HG03196 (cell line): ENCODE data around the gene TBC1D14.
"Not testable (repeated sequence)": the region's sequence is repeated elsewhere in the genome, so short reads cannot be mapped to it uniquely, and the experiment has no call there.

Source experiments
- ATAC-seq: cut with Tn5 transposase; IDR thresholded peaks from one replicate; pipeline ENCODE4 v1.9.1; 2021; ENCODE audit not compliant: unreplicated experiment

The TBC1D14 gene

GRCh38 chr4:6889736-6890324 lies 19.8 kb upstream of the TBC1D14 start:
- ATAC-seq, result no peak

- ATAC-seq, result no peak
Measured at GRCh38 chr4:6890358-6890757, 19.3 kb upstream of the TBC1D14 start.

GRCh38 chr4:6890971-6891370 lies 18.7 kb upstream of the TBC1D14 start:
- ATAC-seq, result not testable (repeated sequence)

- ATAC-seq, result no peak
Measured at GRCh38 chr4:6891436-6892170, 18.0 kb upstream of the TBC1D14 start.

- ATAC-seq, result no peak
Measured at GRCh38 chr4:6892190-6892908, 17.3 kb upstream of the TBC1D14 start.

GRCh38 chr4:6892909-6893202 lies 16.8 kb upstream of the TBC1D14 start:
- no peak for ATAC-seq

GRCh38 chr4:6893449-6894085 lies 16.1 kb upstream of the TBC1D14 start:
- no peak for ATAC-seq

GRCh38 chr4:6894086-6894478 lies 15.5 kb upstream of the TBC1D14 start:
- ATAC-seq, result no peak

GRCh38 chr4:6894528-6895498 lies 14.8 kb upstream of the TBC1D14 start:
- ATAC-seq, result no peak

GRCh38 chr4:6896035-6896434 lies 13.6 kb upstream of the TBC1D14 start:
- ATAC-seq, result no peak

GRCh38 chr4:6898763-6899162 lies 10.9 kb upstream of the TBC1D14 start:
- ATAC-seq, result no peak

GRCh38 chr4:6900181-6900812 lies 9.3 kb upstream of the TBC1D14 start:
- ATAC-seq, result no peak

GRCh38 chr4:6900956-6901355 lies 8.7 kb upstream of the TBC1D14 start:
- no peak for ATAC-seq

GRCh38 chr4:6901669-6902317 lies 7.8 kb upstream of the TBC1D14 start:
- no peak for ATAC-seq

GRCh38 chr4:6902318-6903042 lies 7.1 kb upstream of the TBC1D14 start:
- no peak for ATAC-seq

GRCh38 chr4:6905516-6906445 lies 3.8 kb upstream of the TBC1D14 start:
- ATAC-seq, result no peak

- not testable (repeated sequence) for ATAC-seq
Measured at GRCh38 chr4:6906486-6906885, 3.1 kb upstream of the TBC1D14 start.

GRCh38 chr4:6907658-6908191 lies 1.9 kb upstream of the TBC1D14 start:
- ATAC-seq, result no peak
